Upper lobe of left lung (tissue), 6 donors: Measurements from ENCODE around the gene PDE9A. TPM values are rescaled to one million over a fixed set of nuclear protein-coding genes. Genes with fewer than 3 reads are reported as not detected.
"Not testable (repeated sequence)": the region's sequence is repeated elsewhere in the genome, so short reads cannot be mapped to it uniquely, and the experiment has no call there.

ENCODE experiments used
- ATAC-seq, 2 donors: fragments of 200-7000 bp; cut with Tn5 transposase; one replicate each; pipeline ENCODE4 v1.9.1; 2022; ENCODE audit warnings: mild to moderate bottlenecking in 2 of 2, moderate library complexity in 2 of 2; ENCODE audit not compliant: low FRiP score in 2 of 2
- DNase-seq, 2 donors: peaks; one replicate each; pipeline ENCODE4 v3.0.0-alpha.2; 2019 to 2020
- H3K27ac ChIP-seq, 4 donors: fragments of 200-600 bp; sonication (generic); one replicate each; pipeline ENCODE4 v1.5.1; 2016 to 2019
- H3K27me3 ChIP-seq, 4 donors: fragments of 200-600 bp; sonication (generic); one replicate each; pipeline ENCODE4 v1.5.1; 2017 to 2019
- H3K36me3 ChIP-seq, 4 donors: fragments of 200-600 bp; sonication (generic); one replicate each; pipeline ENCODE4 v1.5.1; 2016 to 2019
- H3K4me1 ChIP-seq, 4 donors: fragments of 200-600 bp; sonication (generic); one replicate each; pipeline ENCODE4 v1.5.1; 2018 to 2019
- H3K4me3 ChIP-seq, 4 donors: fragments of 200-600 bp; sonication (generic); one replicate each; pipeline ENCODE4 v1.5.1; 2017 to 2019; ENCODE audit warnings: mild to moderate bottlenecking in 2 of 4, moderate library complexity in 1 of 4
- H3K9me3 ChIP-seq, 4 donors: fragments of 200-600 bp; sonication (generic); one replicate each; pipeline ENCODE4 v1.5.1; 2018 to 2019
- EP300 ChIP-seq, 4 donors: sonication (generic); formaldehyde crosslinking; IDR thresholded peaks; one replicate each; pipeline ENCODE4 v1.5.1; 2017; ENCODE audit warnings: antibody characterized with exemption in 4 of 4, control low read depth in 2 of 4
- POLR2A ChIP-seq, 4 donors: fragments of 450-650 bp; IDR thresholded peaks; one replicate each; pipeline ENCODE4 v1.5.1; 2016 to 2017; ENCODE audit warnings: antibody characterized with exemption in 4 of 4, mild to moderate bottlenecking in 2 of 4
- POLR2AphosphoS5 ChIP-seq, 2 donors: sonication (generic); formaldehyde crosslinking; IDR thresholded peaks; one replicate each; pipeline ENCODE4 v1.5.1; 2017; ENCODE audit warnings: antibody characterized with exemption in 2 of 2
- WGBS, 2 donors: methylation state at CpG; one replicate each; pipeline ENCODE4 v1.1.5; 2017 to 2018; 5-methylcytosine and 5-hydroxymethylcytosine counted together
- total RNA-seq, 6 donors: library from RNA; depleted of rRNA in 4 of 6; stranded (reverse); fragments of >200 nt in 4 of 6; gene quantifications; one replicate each; pipeline versions ENCODE4 v1.1.0 to v1.2.1, GENCODE V29; 2016 to 2021
- TF ChIP-seq, protein P1 (sequence below), 6 experiments: fragments of 450-650 bp in 4 of 6; fragments of 200-600 bp in 2 of 6; sonication (generic) in 2 of 6; IDR thresholded peaks; one replicate each; pipeline ENCODE4 v1.5.1; 2016 to 2019; ENCODE audit warnings: antibody characterized with exemption in 6 of 6
- donor health status: DM: no; HTN: no; CAD: no; lungs with moderate emphysema.
- donor health status: DM: no; HTN: yes; CAD: no; lungs with severe emphysema.

Gene PDE9A
- total RNA-seq, 6 donors from 2014 or later = 4.0 to 12.4 (median 6.6) TPM

DNA sequence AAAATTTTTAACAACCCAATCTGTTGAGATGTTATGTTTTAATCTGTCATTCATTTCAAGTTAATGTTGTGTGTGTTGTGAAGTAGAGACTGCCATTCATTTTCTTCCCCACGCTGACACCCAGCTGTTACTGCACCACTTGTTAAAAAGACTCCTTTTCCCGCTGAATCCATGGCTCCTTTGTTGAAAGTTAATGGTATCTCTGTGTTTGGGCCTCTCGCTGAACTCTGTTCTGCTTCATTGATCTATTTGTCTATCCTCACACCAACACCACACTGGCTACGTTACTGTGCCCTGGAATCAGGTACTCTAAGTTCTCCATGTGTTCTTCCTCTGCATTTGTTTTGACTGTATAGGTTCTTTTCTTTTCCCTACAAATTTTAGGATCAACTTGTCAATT is 58.2 kb downstream of the PDE9A start:
- TF ChIP-seq EP300 (IDR thresholded peaks at IDR 0.05) (no peak), POLR2A (IDR thresholded peaks at IDR 0.05) (no peak), POLR2AphosphoS5 (IDR thresholded peaks at IDR 0.05) (no peak)
- TF ChIP-seq, protein P1, sequence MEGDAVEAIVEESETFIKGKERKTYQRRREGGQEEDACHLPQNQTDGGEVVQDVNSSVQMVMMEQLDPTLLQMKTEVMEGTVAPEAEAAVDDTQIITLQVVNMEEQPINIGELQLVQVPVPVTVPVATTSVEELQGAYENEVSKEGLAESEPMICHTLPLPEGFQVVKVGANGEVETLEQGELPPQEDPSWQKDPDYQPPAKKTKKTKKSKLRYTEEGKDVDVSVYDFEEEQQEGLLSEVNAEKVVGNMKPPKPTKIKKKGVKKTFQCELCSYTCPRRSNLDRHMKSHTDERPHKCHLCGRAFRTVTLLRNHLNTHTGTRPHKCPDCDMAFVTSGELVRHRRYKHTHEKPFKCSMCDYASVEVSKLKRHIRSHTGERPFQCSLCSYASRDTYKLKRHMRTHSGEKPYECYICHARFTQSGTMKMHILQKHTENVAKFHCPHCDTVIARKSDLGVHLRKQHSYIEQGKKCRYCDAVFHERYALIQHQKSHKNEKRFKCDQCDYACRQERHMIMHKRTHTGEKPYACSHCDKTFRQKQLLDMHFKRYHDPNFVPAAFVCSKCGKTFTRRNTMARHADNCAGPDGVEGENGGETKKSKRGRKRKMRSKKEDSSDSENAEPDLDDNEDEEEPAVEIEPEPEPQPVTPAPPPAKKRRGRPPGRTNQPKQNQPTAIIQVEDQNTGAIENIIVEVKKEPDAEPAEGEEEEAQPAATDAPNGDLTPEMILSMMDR (IDR thresholded peaks at IDR 0.05) = no peak
- Histone ChIP-seq H3K27me3 (no peaks in the 10 kb centered on the region), H3K4me1 (no peaks in the 10 kb centered on the region), H3K4me3 (no peak overlapping the region), H3K9me3 (no peaks in the 10 kb centered on the region), H3K36me3 (no peaks in the 10 kb centered on the region), H3K27ac (no peak overlapping the region)
- no peak for ATAC-seq
- 92 to 95% methylated on average over 4 of the region's 4 CpGs for WGBS, 2 donors
- no peak for DNase-seq

DNA sequence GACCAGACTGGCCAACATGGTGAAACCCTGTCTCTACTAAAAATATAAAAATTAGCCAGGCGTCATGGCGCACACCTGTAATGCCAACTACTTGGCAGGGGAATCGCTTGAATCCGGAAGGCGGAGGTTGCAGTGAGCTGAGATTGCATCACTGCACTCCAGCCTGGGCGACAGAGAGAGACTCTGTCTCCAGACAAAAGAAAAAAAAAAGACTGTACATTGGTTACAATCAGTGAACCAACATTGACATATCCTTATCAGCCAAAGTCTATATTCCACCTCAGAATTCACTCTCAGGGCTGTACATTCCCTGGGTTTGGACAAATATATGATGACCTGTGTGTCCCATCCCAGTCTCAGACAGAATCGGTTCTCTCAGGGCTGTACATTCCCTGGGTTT is 62.0 kb downstream of the PDE9A start:
- not testable (repeated sequence) for H3K4me3 ChIP-seq, H3K27me3 ChIP-seq, H3K36me3 ChIP-seq, H3K4me1 ChIP-seq, H3K9me3 ChIP-seq, H3K27ac ChIP-seq, ATAC-seq, DNase-seq
- 96% methylated on average over 7 of the region's 7 CpGs for WGBS, 2 donors

DNA sequence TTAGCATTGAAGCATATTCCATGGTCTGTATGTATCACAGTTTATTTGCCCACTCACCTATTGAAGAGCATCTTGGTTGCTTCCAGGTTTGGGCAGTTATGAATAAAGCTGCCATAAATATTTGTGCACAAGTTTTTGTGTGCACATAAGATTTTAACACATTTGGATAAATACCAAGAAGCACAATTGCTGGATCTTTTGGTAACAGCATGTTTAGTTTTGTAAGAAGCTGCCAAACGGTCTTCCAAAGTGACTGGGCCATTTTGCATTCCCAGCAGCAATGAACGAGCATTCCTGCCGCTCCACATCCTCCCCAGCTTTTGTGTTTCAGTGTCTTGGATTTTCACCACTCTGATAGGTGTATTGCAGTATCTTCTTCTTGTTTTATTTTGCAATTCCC is 62.7 kb downstream of the PDE9A start:
- DNase-seq = no peak
- Histone ChIP-seq H3K4me3 (no peak overlapping the region), H3K9me3 (no peaks in the 10 kb centered on the region), H3K27ac (no peak overlapping the region), H3K27me3 (no peaks in the 10 kb centered on the region), H3K4me1 (peaks cover 0 to 5% (median 1%) of the 10 kb centered on the region in 4 donors), H3K36me3 (no peaks in the 10 kb centered on the region)
- TF ChIP-seq, protein P1 (IDR thresholded peaks at IDR 0.05) = no peak
- TF ChIP-seq POLR2A (IDR thresholded peaks at IDR 0.05) (no peak), POLR2AphosphoS5 (IDR thresholded peaks at IDR 0.05) (no peak), EP300 (IDR thresholded peaks at IDR 0.05) (no peak)
- ATAC-seq = no peak
- 76 to 84% methylated on average over 3 of the region's 3 CpGs for WGBS, 2 donors

DNA sequence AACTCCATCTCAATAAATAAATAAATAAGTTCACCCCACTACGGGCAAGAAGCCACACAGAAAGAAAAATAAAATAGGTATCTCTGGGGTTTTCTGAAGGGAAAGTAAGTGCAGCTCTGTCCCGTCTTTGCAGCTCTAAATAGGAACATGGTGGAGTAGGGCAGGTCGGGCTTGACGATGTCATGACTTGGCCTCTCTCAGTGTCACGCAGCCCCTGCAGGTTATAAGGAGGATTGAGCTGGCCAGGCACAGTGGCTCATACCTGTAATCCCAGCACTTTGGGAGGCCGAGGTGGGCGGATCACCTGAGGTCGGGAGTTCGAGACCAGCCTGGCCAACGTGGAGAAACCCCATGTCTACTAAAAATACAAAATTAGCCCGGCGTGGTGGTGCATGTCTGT is 67.1 kb downstream of the PDE9A start:
- ATAC-seq, H3K36me3 ChIP-seq, H3K9me3 ChIP-seq, H3K27me3 ChIP-seq, H3K4me3 ChIP-seq, DNase-seq, H3K27ac ChIP-seq: not testable (repeated sequence)
- H3K4me1 ChIP-seq = peaks cover 30 to 40% (median 33%) of the 10 kb centered on the region in 4 donors
- WGBS, 2 donors = 86 to 88% methylated on average over 12 of the region's 12 CpGs

DNA sequence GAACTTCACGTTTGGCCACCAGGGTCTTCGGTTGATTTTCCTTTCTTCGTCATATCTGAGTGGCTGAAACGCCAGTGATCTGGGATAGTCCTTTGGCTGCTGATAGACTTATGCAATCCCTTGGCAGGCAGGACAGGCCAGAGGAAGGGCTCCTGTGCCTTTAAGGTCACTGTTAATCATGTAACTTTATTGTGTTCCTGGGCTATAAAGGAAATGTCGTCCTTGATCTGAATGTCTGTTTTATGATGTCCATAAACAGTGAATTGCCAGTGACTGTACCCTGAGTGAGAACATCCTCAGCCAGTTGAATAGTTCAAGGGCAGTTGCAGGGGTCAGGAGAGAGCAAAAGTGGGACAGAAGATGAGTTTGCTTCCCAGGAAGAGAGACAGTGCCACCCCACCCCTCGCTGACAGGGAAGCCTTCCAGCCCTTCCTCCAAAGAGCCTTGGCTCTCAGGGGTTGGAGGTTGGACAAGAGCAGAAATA is 68.0 kb downstream of the PDE9A start:
- DNase-seq (no peak), ATAC-seq (peak; percentile 62 to 80)
- Histone ChIP-seq H3K4me3 (no peak overlapping the region), H3K9me3 (no peaks in the 10 kb centered on the region), H3K4me1 (peaks cover 30 to 40% (median 33%) of the 10 kb centered on the region in 4 donors), H3K36me3 (no peaks in the 10 kb centered on the region), H3K27ac (peak overlapping the region in 2 of 4 donors; percentile 25 to 30), H3K27me3 (no peaks in the 10 kb centered on the region)
- TF ChIP-seq POLR2A (IDR thresholded peaks at IDR 0.05) (no peak), POLR2AphosphoS5 (IDR thresholded peaks at IDR 0.05) (peak; percentile 9 to 66), EP300 (IDR thresholded peaks at IDR 0.05) (peak in 1 of 4 donors; percentile 61)
- WGBS, 2 donors = 33 to 36% methylated on average over 6 of the region's 6 CpGs

DNA sequence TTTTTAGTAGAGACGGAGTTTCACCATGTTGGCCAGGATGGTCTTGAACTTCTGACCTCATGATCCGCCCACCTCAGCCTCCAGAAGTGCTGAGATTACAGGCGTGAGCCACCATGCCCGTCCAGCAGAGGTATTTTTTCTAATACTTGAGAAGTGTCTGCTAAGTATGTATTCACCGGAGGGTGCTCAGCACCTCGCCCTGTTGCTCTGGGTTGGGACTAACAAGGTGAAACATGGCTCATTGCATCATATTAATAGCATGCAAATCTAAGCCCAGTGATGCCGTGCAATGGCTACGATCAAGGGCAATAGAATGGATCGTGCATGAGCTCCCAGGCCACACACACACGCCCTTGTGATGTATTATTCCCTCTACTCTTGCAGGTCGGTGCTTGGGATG is 68.7 kb downstream of the PDE9A start:
- H3K36me3 ChIP-seq = no peaks in the 10 kb centered on the region
- DNase-seq (peak in 1 of 2 donors; percentile 45), ATAC-seq (peak in 1 of 2 donors; percentile 54)
- H3K9me3 ChIP-seq = no peaks in the 10 kb centered on the region
- H3K4me1 ChIP-seq = peaks cover 30 to 40% (median 33%) of the 10 kb centered on the region in 4 donors
- H3K27ac ChIP-seq = peak overlapping the region in 3 of 4 donors; percentile 25 to 53 (median 41)
- H3K27me3 ChIP-seq = no peaks in the 10 kb centered on the region
- TF ChIP-seq POLR2AphosphoS5 (IDR thresholded peaks at IDR 0.05) = no peak
- TF ChIP-seq, protein P1 (IDR thresholded peaks at IDR 0.05) = no peak
- no peak for TF ChIP-seq POLR2A (IDR thresholded peaks at IDR 0.05)
- TF ChIP-seq EP300 (IDR thresholded peaks at IDR 0.05) = no peak
- H3K4me3 ChIP-seq = no peak overlapping the region
- 67 to 77% methylated on average over 10 to 11 of the region's 11 CpGs for WGBS, 2 donors
